ENCODE measurements around the gene FOXL2NB. TPM values are rescaled to one million over a fixed set of nuclear protein-coding genes. Genes with fewer than 3 reads are reported as not detected.

The FOXL2NB gene
- total RNA-seq, 4 donors from 2014 or later = 1.3 to 22.7 (median 12.2) TPM

DNA sequence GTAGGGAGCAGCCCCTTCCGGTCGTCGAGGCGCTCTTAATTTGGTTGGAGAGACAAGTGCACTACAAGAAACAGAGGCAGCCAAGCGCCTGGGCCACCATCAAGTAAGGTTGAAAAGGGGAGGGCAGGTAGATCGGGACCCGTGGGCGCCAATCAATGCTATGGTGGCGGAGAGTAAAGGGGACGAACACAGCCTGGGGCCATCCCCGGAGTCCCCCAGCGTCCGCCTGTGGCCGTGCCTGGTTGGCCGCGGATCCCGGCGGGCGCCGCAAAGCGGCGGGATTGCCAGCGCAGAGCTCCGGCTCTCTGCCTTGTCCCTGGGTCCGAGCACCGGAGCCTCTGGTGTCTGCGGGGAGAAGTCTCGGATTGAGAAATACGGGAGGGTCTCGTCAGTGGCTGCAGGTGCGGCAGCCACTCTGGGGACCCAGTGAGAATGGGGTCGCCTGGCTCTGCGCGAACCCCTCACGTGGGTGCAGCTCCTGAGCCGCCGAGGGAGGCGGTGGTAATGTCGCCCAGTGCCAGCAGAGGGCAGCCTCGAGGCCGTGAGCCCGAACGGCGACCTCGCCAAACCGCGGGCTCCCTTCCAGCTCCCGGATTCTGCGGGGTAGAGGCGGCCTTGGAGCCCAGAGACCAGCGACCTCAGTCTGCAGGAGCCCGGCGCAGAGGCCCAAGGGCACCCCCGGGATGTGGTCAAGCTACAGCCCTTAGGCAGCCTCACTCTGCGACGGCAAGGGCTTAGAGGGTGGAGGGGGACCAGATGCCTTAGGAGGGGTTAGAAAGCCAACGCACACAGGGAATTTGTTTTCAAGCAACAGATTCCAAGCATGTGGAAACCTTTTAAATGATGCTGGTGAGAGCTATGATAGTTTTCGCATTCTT is 10.9 kb upstream of the FOXL2NB start:
- intact Hi-C loops (cut with DNase I; ENCODE audit: low total_unique reads) = no loop called here
- H3K27me3 ChIP-seq = peaks cover 0 to 16% of the 10 kb centered on the region in 2 donors

DNA sequence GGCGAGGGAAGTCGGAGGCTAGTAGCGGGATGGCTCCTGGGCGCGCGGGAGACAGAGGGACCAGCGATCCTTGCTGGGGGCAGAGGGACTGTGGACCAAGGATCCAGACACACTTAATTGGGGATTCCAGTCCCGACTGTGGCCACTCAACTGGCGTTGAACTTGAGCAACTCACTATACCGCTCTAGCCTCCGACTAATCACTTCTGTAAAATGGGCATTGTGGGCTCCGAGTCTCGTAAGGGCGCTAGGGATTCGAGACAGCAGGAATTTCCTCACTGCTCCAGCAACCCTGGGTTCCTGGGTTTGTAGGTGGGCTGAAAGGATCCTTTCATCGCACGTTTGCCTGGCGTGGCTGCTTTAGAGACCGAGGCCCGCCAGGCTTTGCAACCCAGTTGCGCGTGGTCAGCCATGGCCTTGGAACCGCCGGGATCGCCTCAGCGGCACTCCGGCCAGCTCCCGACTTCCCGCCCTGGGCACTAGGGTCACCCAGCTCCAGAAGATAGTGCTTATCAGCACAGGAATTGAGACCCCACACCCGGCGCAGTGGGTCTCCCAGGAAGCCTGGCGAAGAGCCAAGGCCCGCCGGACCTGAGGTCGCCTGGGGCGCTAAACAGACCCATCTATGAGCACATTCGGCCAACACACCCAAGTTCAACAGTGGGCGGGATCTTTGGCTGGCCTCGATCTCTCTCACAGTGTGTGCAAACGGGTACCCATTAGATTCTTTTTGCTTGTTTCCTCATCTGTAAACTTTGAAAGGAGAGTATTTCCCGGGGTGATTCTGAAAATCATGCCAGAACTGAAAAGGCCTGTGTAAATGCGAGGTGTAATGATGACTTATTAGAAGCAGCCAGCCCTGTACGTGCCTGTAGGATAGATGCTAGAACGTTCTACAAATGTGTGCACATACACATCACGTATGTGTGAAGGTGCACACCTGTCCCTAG is 10.0 kb upstream of the FOXL2NB start:
- Histone ChIP-seq H3K27ac (no peak overlapping the region), H3K4me1 (no peaks in the 10 kb centered on the region), H3K36me3 (no peaks in the 10 kb centered on the region), H3K27me3 (peaks cover 0 to 16% of the 10 kb centered on the region in 2 donors), H3K9me3 (no peaks in the 10 kb centered on the region), H3K4me3 (peak overlapping the region in 1 of 2 donors; percentile 30)
- TF ChIP-seq POLR2A (IDR thresholded peaks at IDR 0.05) = no peak
- TF ChIP-seq, protein P1, sequence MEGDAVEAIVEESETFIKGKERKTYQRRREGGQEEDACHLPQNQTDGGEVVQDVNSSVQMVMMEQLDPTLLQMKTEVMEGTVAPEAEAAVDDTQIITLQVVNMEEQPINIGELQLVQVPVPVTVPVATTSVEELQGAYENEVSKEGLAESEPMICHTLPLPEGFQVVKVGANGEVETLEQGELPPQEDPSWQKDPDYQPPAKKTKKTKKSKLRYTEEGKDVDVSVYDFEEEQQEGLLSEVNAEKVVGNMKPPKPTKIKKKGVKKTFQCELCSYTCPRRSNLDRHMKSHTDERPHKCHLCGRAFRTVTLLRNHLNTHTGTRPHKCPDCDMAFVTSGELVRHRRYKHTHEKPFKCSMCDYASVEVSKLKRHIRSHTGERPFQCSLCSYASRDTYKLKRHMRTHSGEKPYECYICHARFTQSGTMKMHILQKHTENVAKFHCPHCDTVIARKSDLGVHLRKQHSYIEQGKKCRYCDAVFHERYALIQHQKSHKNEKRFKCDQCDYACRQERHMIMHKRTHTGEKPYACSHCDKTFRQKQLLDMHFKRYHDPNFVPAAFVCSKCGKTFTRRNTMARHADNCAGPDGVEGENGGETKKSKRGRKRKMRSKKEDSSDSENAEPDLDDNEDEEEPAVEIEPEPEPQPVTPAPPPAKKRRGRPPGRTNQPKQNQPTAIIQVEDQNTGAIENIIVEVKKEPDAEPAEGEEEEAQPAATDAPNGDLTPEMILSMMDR (IDR thresholded peaks at IDR 0.05) = no peak
- DNase-seq = no peak
- intact Hi-C loops (cut with DNase I; ENCODE audit: low total_unique reads) = no loop called here

More for the DNA sequence above, 10.9 kb upstream of the FOXL2NB start:
- peak; percentile 68 to 76 for DNase-seq
- TF ChIP-seq, protein P1 (IDR thresholded peaks at IDR 0.05) = peak; percentile 81 to 95 (median 90)
- no peak for TF ChIP-seq POLR2A (IDR thresholded peaks at IDR 0.05)
- no peak overlapping the region for H3K27ac ChIP-seq
- no peaks in the 10 kb centered on the region for H3K4me1 ChIP-seq
- H3K9me3 ChIP-seq = no peaks in the 10 kb centered on the region
- peak overlapping the region; percentile 5 to 30 for H3K4me3 ChIP-seq
- no peaks in the 10 kb centered on the region for H3K36me3 ChIP-seq

DNA sequence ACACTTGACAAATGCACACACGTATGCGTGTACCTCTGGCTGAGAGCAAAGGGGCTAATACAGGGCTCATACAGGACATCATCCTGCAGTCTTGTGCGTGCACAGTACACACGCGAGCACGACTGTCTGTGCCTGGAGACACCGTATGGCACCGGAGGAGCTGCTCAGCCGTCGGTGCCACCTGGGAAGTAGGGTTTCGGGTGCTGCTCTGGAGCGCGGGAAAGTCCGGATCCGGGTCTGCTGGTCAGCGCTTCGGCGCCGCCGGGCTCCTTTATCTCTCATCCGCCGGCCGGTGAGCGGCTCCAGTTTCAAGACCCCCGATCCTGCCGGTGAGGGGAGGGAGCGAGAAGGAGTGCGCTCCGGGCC is 9.3 kb upstream of the FOXL2NB start:
- TF ChIP-seq POLR2A (IDR thresholded peaks at IDR 0.05) = no peak
- TF ChIP-seq, protein P1 (IDR thresholded peaks at IDR 0.05) = no peak
- Histone ChIP-seq H3K4me1 (no peaks in the 10 kb centered on the region), H3K27me3 (peaks cover 0 to 16% of the 10 kb centered on the region in 2 donors), H3K4me3 (peak overlapping the region in 1 of 2 donors; percentile 16), H3K27ac (no peak overlapping the region), H3K36me3 (no peaks in the 10 kb centered on the region), H3K9me3 (no peaks in the 10 kb centered on the region)
- intact Hi-C loops (cut with DNase I; ENCODE audit: low total_unique reads) = no loop called here
- DNase-seq = no peak

DNA sequence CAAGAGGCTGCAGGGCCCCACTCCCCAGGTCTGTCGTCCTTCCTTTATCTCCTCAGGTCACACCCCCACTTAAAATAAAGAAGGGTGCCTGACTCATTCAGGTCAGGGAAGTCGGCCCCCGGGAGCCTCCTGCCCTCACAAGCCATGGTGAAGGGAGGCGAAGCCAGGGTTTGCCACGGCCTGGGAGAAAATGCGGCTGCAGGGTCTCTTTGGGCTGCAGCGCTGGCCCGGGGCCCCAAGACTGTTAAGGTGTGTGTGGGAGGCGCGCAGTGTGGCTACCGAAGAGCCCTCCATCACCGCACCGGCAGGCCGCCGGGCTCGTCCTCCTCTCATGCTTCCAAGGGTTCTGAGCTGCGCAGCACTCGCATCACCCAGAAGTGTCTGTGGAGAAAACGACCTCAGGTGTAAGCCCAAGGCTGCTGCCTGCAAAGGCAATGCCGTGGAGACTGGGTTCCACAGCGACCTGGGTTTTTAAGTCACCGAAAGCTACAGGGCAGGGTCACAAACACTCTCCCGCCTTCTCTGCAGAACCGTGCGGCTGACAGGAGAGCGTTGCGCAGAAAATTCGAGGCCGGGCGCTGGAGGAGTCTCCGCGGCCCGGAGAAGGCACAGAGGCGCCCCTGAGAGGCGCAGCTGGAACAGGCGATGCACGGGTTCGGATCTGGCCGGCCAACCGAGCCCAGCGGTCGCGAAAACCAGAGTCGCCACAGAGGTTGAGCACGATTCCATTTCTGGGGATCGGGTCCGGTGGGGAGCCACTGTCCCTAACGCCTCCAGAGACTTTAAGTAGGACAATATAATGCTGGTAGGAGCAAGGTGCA is 8.8 kb upstream of the FOXL2NB start:
- H3K27ac ChIP-seq = no peak overlapping the region
- TF ChIP-seq POLR2A (IDR thresholded peaks at IDR 0.05) = no peak
- TF ChIP-seq, protein P1 (IDR thresholded peaks at IDR 0.05) = no peak
- H3K4me3 ChIP-seq = peak overlapping the region in 1 of 2 donors; percentile 16
- intact Hi-C loops (cut with DNase I; ENCODE audit: low total_unique reads) = no loop called here
- DNase-seq = no peak
- H3K36me3 ChIP-seq = no peaks in the 10 kb centered on the region
- H3K4me1 ChIP-seq = no peaks in the 10 kb centered on the region
- H3K9me3 ChIP-seq = no peaks in the 10 kb centered on the region
- peaks cover 0 to 18% of the 10 kb centered on the region in 2 donors for H3K27me3 ChIP-seq

Data from uterus (tissue), 4 donors.